ENCODE results near the gene SH2D4B. TPM values are rescaled to one million over a fixed set of nuclear protein-coding genes. Genes with fewer than 3 reads are reported as not detected.

Gene SH2D4B
- polyA plus RNA-seq, 1 experiment = not detected

DNA sequence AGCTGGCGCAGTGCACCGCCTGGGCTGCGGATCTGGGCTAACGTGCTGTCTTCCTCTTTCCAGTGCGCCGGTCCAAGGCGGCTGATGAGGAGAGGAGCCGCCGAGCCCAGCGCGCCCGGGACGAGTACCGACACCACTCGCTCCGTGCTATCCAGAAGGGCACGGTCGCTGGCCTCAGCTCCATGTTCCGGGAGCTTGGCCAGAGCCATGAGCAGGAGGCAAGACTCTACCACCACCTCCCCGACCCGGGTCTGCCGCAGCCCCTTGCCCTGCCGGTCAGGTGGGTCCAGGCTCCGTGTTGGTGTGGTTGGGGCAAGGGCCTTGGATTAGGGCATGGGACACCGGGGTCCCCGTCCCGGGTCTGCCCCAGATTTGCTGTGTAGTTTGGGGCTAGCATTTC lies 65.8 kb downstream of the SH2D4B start:
- DNase-seq (ENCODE audit: low read depth, low spot score) = no peak
- ChIA-PET CTCF (no interaction called here), POLR2A (no interaction called here)

DNA sequence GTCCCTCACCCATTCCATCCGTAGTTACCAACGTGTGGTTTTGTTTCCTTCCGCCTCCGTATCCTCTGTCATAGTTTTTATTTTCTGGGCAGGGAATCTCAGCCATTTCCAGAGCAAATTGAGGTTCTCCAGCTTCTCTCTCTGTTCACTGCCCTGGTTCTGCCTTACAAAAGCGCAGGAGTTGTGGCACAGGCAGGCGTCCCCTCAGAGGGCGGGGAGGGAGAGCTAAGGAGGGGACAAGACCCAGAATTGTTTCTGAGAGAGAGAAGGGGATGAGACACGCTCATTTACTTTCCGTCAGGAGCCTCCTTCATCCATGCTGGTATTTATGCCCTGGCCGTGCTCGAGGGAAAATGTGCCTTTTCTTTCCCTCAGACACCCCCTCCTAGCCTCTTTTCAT lies 71.0 kb downstream of the SH2D4B start:
- H3K4me3 ChIP-seq (ENCODE audit: low read depth, low read length) = no peak overlapping the region
- CTCF ChIA-PET = no interaction called here
- TF ChIP-seq, protein P1, sequence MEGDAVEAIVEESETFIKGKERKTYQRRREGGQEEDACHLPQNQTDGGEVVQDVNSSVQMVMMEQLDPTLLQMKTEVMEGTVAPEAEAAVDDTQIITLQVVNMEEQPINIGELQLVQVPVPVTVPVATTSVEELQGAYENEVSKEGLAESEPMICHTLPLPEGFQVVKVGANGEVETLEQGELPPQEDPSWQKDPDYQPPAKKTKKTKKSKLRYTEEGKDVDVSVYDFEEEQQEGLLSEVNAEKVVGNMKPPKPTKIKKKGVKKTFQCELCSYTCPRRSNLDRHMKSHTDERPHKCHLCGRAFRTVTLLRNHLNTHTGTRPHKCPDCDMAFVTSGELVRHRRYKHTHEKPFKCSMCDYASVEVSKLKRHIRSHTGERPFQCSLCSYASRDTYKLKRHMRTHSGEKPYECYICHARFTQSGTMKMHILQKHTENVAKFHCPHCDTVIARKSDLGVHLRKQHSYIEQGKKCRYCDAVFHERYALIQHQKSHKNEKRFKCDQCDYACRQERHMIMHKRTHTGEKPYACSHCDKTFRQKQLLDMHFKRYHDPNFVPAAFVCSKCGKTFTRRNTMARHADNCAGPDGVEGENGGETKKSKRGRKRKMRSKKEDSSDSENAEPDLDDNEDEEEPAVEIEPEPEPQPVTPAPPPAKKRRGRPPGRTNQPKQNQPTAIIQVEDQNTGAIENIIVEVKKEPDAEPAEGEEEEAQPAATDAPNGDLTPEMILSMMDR (IDR thresholded peaks at IDR 0.05; ENCODE audit: low read depth, low read length) = no peak
- no peak overlapping the region for H3K27ac ChIP-seq (ENCODE audit: low read depth, low read length)
- H3K27me3 ChIP-seq (ENCODE audit: control insufficient read depth, insufficient read depth, low read length) = no peaks in the 10 kb centered on the region
- no peak for DNase-seq (ENCODE audit: low read depth, low spot score)
- H3K9me3 ChIP-seq (ENCODE audit: control insufficient read depth, insufficient read depth, low read length) = no peaks in the 10 kb centered on the region
- POLR2A ChIA-PET = no interaction called here

More for the DNA sequence above, 65.8 kb downstream of the SH2D4B start:
- no peaks in the 10 kb centered on the region for H3K27me3 ChIP-seq (ENCODE audit: control insufficient read depth, insufficient read depth, low read length)
- H3K4me3 ChIP-seq (ENCODE audit: low read depth, low read length) = no peak overlapping the region
- H3K27ac ChIP-seq (ENCODE audit: low read depth, low read length) = no peak overlapping the region
- no peaks in the 10 kb centered on the region; the same call in 1 of the 2 replicates for H3K9me3 ChIP-seq (ENCODE audit: control insufficient read depth, insufficient read depth, low read length)
- TF ChIP-seq, protein P1 (IDR thresholded peaks at IDR 0.05; ENCODE audit: low read depth, low read length) = no peak

DNA sequence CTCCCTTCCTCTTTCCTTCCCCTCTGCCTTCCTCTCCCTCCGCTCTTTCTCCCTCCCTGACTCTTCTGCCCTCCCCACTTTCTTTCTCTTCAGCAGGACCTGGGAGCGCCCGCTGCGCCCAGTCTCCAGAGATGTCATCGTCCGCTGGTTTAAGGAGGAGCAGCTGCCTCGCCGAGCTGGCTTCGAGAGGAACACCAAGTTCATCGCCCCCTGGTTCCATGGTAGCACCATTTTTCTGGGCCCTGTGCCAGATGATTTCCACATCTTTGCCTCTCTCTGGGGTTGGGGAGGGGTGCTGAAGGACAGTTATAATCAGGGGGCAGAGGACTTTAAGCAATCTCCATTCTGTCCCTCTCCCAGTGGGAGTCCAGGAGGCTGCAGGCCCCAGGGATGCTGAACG lies 71.6 kb downstream of the SH2D4B start:
- POLR2A ChIA-PET = no interaction called here

DNA sequence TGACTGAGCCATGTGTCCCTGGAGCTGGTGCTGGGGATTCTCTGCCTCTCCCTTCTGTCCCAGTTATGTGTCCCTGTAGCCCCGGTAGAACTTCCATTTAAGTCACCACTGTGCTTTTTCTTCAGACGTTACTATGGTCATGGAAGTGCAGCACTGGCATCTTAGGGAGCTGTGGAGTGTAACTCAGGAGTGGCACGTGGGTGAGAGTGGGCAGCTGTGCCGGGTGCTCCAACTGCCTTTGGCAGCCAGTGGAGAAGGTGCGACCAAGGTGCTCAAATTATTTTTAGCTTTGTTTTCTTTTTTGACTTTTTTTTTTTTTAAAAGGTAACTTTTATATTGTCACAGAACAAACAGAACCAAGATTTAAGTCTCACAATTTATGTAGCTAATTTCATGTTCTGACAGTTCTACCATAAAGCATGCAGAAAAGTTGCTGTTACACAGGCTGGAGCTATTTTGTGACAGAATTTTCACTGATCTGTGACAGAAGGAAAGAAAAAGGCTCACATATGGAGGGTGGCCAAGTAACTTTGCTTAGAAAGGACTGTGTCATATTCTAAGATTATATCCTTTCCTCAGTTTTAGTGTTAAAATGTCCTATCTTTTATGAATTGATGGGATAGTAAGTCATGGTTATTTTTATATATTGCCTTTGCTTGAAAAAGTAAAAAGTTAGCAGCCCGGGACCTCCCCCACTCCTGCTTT lies 73.9 kb downstream of the SH2D4B start:
- Histone ChIP-seq H3K4me3 (ENCODE audit: low read depth, low read length) (no peak overlapping the region), H3K27me3 (ENCODE audit: control insufficient read depth, insufficient read depth, low read length) (no peaks in the 10 kb centered on the region), H3K27ac (ENCODE audit: low read depth, low read length) (no peak overlapping the region), H3K9me3 (ENCODE audit: control insufficient read depth, insufficient read depth, low read length) (no peaks in the 10 kb centered on the region)
- DNase-seq (ENCODE audit: low read depth, low spot score) = no peak
- CTCF ChIA-PET = interaction anchor here (1.3 kb wide), 1 partner anchor 51 kb away, joined by 3 read pairs; no protein-coding TSS in a partner anchor
- TF ChIP-seq, protein P1 (IDR thresholded peaks at IDR 0.05; ENCODE audit: low read depth, low read length) = no peak
- POLR2A ChIA-PET = no interaction called here

More for the DNA sequence above, 71.6 kb downstream of the SH2D4B start:
- TF ChIP-seq, protein P1 (IDR thresholded peaks at IDR 0.05; ENCODE audit: low read depth, low read length) = no peak
- no peaks in the 10 kb centered on the region for H3K27me3 ChIP-seq (ENCODE audit: control insufficient read depth, insufficient read depth, low read length)
- DNase-seq (ENCODE audit: low read depth, low spot score) = no peak
- H3K4me3 ChIP-seq (ENCODE audit: low read depth, low read length) = no peak overlapping the region
- H3K9me3 ChIP-seq (ENCODE audit: control insufficient read depth, insufficient read depth, low read length) = no peaks in the 10 kb centered on the region
- H3K27ac ChIP-seq (ENCODE audit: low read depth, low read length) = no peak overlapping the region
- CTCF ChIA-PET = no interaction called here

DNA sequence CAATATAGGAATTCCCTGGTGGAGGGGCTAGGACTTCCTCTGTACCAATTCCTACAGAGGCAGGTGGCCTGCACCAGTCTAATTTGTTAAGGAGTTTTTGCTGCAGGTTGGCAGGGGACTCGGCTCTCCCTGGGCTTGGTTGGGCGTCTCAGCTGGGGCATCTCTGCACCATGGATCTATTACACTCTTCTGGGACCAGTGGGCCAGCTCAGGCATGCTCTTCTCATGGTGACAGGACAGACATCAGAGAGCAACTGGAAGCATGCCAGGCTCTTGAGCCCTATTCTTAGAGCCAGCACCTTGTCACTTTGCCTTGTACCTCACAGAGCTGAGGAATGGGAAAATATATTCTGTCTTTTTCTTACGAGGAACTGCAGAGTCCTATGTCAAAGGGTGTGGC lies 74.6 kb downstream of the SH2D4B start:
- no peak overlapping the region for H3K4me3 ChIP-seq (ENCODE audit: low read depth, low read length)
- TF ChIP-seq, protein P1 (IDR thresholded peaks at IDR 0.05; ENCODE audit: low read depth, low read length) = no peak
- CTCF ChIA-PET = interaction anchor here (1.3 kb wide), 1 partner anchor 50 kb away, joined by 3 read pairs; no protein-coding TSS in a partner anchor
- H3K27ac ChIP-seq (ENCODE audit: low read depth, low read length) = no peak overlapping the region
- no peaks in the 10 kb centered on the region for H3K9me3 ChIP-seq (ENCODE audit: control insufficient read depth, insufficient read depth, low read length)
- DNase-seq (ENCODE audit: low read depth, low spot score) = no peak
- POLR2A ChIA-PET = no interaction called here
- no peaks in the 10 kb centered on the region for H3K27me3 ChIP-seq (ENCODE audit: control insufficient read depth, insufficient read depth, low read length)
